Keratinocyte (primary cell): ENCODE data around the gene UBXN6. TPM values are rescaled to one million over a fixed set of nuclear protein-coding genes. Genes with fewer than 3 reads are reported as not detected.

Source experiments
- DNase-seq: peaks from one replicate; pipeline ENCODE4 v3.0.0-alpha.2; 2011; ENCODE audit warnings: low read depth, missing footprints, low spot score
- FAIRE-seq: peaks from 2 replicates; lab custom pipeline; 2011; peaks lifted over from hg19 to GRCh38; lab: Jason Lieb, UNC
- H2AFZ ChIP-seq: 2 replicates; pipeline ENCODE4 v1.6.0; 2012; ENCODE audit warnings: low read length, control low read depth, inconsistent platforms; ENCODE audit not compliant: control insufficient read depth
- H3K27ac ChIP-seq: 2 replicates; pipeline ENCODE4 v1.5.1; 2011; ENCODE audit warnings: low read length; ENCODE audit not compliant: control insufficient read depth, insufficient read depth
- H3K27me3 ChIP-seq: 3 replicates; pipeline ENCODE4 v1.6.0; 2011; ENCODE audit warnings: low read length; ENCODE audit not compliant: control insufficient read depth, insufficient read depth; ENCODE audit errors: extremely low read depth
- H3K36me3 ChIP-seq, 2 experiments: 2 replicates in 1 of 2; 3 replicates in 1 of 2; pipeline ENCODE4 v1.5.1; 2011; ENCODE audit warnings: low read length in 2 of 2, mild to moderate bottlenecking in 1 of 2; ENCODE audit not compliant: control insufficient read depth in 2 of 2, insufficient read depth in 2 of 2; ENCODE audit errors: extremely low read depth in 1 of 2
- H3K4me1 ChIP-seq: 3 replicates; pipeline ENCODE4 v1.5.1; 2011; ENCODE audit warnings: low read length; ENCODE audit not compliant: control insufficient read depth, insufficient read depth; ENCODE audit errors: extremely low read depth
- H3K4me2 ChIP-seq: 3 replicates; pipeline ENCODE4 v1.6.0; 2011; ENCODE audit warnings: low read depth, low read length; ENCODE audit not compliant: control insufficient read depth, insufficient read depth; ENCODE audit errors: extremely low read depth
- H3K4me3 ChIP-seq, 3 experiments: fragments of 200-600 bp in 1 of 3; sonication (generic) in 1 of 3; 2 replicates in 2 of 3; 3 replicates in 1 of 3; pipeline ENCODE4 v1.5.1; 2011 to 2016; ENCODE audit warnings: low read length in 3 of 3, mild to moderate bottlenecking in 3 of 3, control low read depth in 2 of 3, inconsistent platforms in 1 of 3, low read depth in 1 of 3, mixed read lengths in 1 of 3, mixed run types in 1 of 3, moderate library complexity in 1 of 3; ENCODE audit not compliant: control insufficient read depth in 2 of 3, insufficient read depth in 2 of 3; ENCODE audit errors: extremely low read depth in 1 of 3
- H3K79me2 ChIP-seq: 2 replicates; pipeline ENCODE4 v1.6.0; 2012; ENCODE audit warnings: low read length; ENCODE audit not compliant: control insufficient read depth, insufficient read depth
- H3K9ac ChIP-seq: 3 replicates; pipeline ENCODE4 v1.6.0; 2011; ENCODE audit warnings: low read length; ENCODE audit not compliant: control insufficient read depth, insufficient read depth; ENCODE audit errors: extremely low read depth
- H3K9me1 ChIP-seq: 3 replicates; pipeline ENCODE4 v1.6.0; 2011; ENCODE audit warnings: low read length; ENCODE audit not compliant: control insufficient read depth, insufficient read depth; ENCODE audit errors: extremely low read depth
- H3K9me3 ChIP-seq: 2 replicates; pipeline ENCODE4 v1.5.1; 2012; ENCODE audit warnings: low read depth, low read length; ENCODE audit not compliant: control insufficient read depth
- H4K20me1 ChIP-seq: 3 replicates; pipeline ENCODE4 v1.6.0; 2011; ENCODE audit warnings: low read length; ENCODE audit not compliant: control insufficient read depth, insufficient read depth; ENCODE audit errors: extremely low read depth
- CTCF ChIP-seq, 3 experiments: IDR thresholded peaks in 1 of 3; conservative IDR thresholded peaks in 1 of 3; optimal IDR thresholded peaks in 1 of 3; 2 replicates in 2 of 3; 3 replicates in 1 of 3; pipeline versions ENCODE3 to v1.5.1; 2011; ENCODE audit warnings: low read length in 3 of 3, mild to moderate bottlenecking in 3 of 3, moderate library complexity in 2 of 3, control low read depth in 1 of 3, inconsistent platforms in 1 of 3; ENCODE audit not compliant: insufficient read depth in 2 of 3; ENCODE audit errors: extremely low read depth in 1 of 3
- EZH2 ChIP-seq: IDR thresholded peaks from one replicate; pipeline ENCODE4 v1.6.1; 2012; ENCODE audit warnings: inconsistent platforms, mild to moderate bottlenecking, low read length, moderate library complexity
- dilution Hi-C: fragments of 300-500 bp; cut with MboI; formaldehyde crosslinking; loops from one replicate; pipeline ENCODE4 v1.7.0; 2020; ENCODE audit warnings: low sequenced_read_pairs; ENCODE audit not compliant: extremely low pct_ligation_motif_present
- polyA plus RNA-seq, 5 experiments: library from polyadenylated mRNA; depleted of rRNA in 3 of 5; stranded (reverse) in 3 of 5; stranded (forward) in 1 of 5; unstranded in 1 of 5; fragments of >200 nt; gene quantifications; 1 replicate in 1 of 5; 2 replicates in 3 of 5; 3 replicates in 1 of 5; pipeline versions ENCODE4 v1.2.1 to v1.2.3, GENCODE V29; 2011 to 2012; ENCODE audit warnings: missing spikeins in 2 of 5, low read depth in 1 of 5, low replicate concordance in 1 of 5

UBXN6 gene
- polyA plus RNA-seq, 1 donor (not counting 4 experiments of a cell fraction or from before 2014, with no cell fraction given): 36.4 TPM

GRCh38 chr19:4488496-4488895 is 30.9 kb upstream of the UBXN6 start:
- Histone ChIP-seq H3K27ac (no peak overlapping the region), H2AFZ (no peak overlapping the region), H3K4me2 (no peak overlapping the region), H3K4me3 (no peak overlapping the region), H3K79me2 (no peaks in the 10 kb centered on the region), H4K20me1 (no peaks in the 10 kb centered on the region), H3K9me1 (no peaks in the 10 kb centered on the region), H3K27me3 (no peaks in the 10 kb centered on the region), H3K9ac (no peak overlapping the region), H3K36me3 (peaks cover 10 to 18% of the 10 kb centered on the region in 2 experiments), H3K9me3 (no peaks in the 10 kb centered on the region), H3K4me1 (no peaks in the 10 kb centered on the region)
- dilution Hi-C loops: no loop called here
- DNase-seq (no peak), FAIRE-seq (no peak)
- TF ChIP-seq CTCF (optimal IDR thresholded peaks at IDR 0.05 in 1 of 3, IDR thresholded peaks at IDR 0.05 in 1 of 3, conservative IDR thresholded peaks at IDR 0.05 in 1 of 3; ENCODE audit: extremely low read depth in 1 of 3, insufficient read depth in 2 of 3, low read length in 3 of 3) (no peak), EZH2 (no peak)

- H3K36me3 ChIP-seq: peaks cover 14 to 18% of the 10 kb centered on the region in 2 experiments
- H3K4me1 ChIP-seq: no peaks in the 10 kb centered on the region
- H3K9me3 ChIP-seq: no peaks in the 10 kb centered on the region
- dilution Hi-C loops: no loop called here
- no peak for DNase-seq
- H3K27me3 ChIP-seq: no peaks in the 10 kb centered on the region
- H4K20me1 ChIP-seq: no peaks in the 10 kb centered on the region
- no peak overlapping the region for H3K4me2 ChIP-seq
- no peak overlapping the region for H3K27ac ChIP-seq
- no peak for TF ChIP-seq CTCF (optimal IDR thresholded peaks at IDR 0.05 in 1 of 3, IDR thresholded peaks at IDR 0.05 in 1 of 3, conservative IDR thresholded peaks at IDR 0.05 in 1 of 3; ENCODE audit: extremely low read depth in 1 of 3, insufficient read depth in 2 of 3, low read length in 3 of 3)
- no peak for TF ChIP-seq EZH2
- H3K9ac ChIP-seq: no peak overlapping the region
- no peak overlapping the region for H3K4me3 ChIP-seq
- H2AFZ ChIP-seq: no peak overlapping the region
- no peaks in the 10 kb centered on the region for H3K9me1 ChIP-seq
- FAIRE-seq: no peak
- no peaks in the 10 kb centered on the region for H3K79me2 ChIP-seq
These were observed 30.0 kb upstream of the UBXN6 start for GRCh38 chr19:4487572-4487971.
